Stimulated activated naive B cell treated with anti-CD40 and anti-IgM and Interleukin-4, amounts not matched to agents 10 μg/mL and 1 μg/mL and 100 μg/mL, for 72 hours (primary cell): ENCODE data around the gene MPPED2.

Source experiments
- ATAC-seq, 2 donors: fragments of 150-1000 bp; cut with Tn5 transposase; replicated peaks; 2 replicates each; pipeline ENCODE4 v1.10.0; 2021; ENCODE audit warnings: moderate library complexity in 1 of 2
- DNase-seq: peaks from one replicate; pipeline ENCODE4 v3.0.0; 2021
- H3K27ac Mint-ChIP-seq: one replicate; pipeline ENCODE4 v1.8.0; 2022; ENCODE audit warnings: mild to moderate bottlenecking, mixed read lengths
- H3K27me3 Mint-ChIP-seq, 2 donors: one replicate each; pipeline ENCODE4 v1.8.0; 2022; ENCODE audit warnings: mixed read lengths in 2 of 2
- H3K36me3 Mint-ChIP-seq, 2 donors: one replicate each; pipeline ENCODE4 v1.8.0; 2022; ENCODE audit warnings: mixed read lengths in 2 of 2, mild to moderate bottlenecking in 1 of 2
- H3K4me1 Mint-ChIP-seq, 2 donors: one replicate each; pipeline ENCODE4 v1.8.0; 2022; ENCODE audit warnings: mixed read lengths in 2 of 2, mild to moderate bottlenecking in 1 of 2
- H3K4me3 Mint-ChIP-seq, 2 donors: one replicate each; pipeline ENCODE4 v1.8.0; 2022; ENCODE audit warnings: mild to moderate bottlenecking in 2 of 2, mixed read lengths in 2 of 2, moderate library complexity in 1 of 2
- H3K9me3 Mint-ChIP-seq, 2 donors: one replicate each; pipeline ENCODE4 v1.8.0; 2022; ENCODE audit warnings: mixed read lengths in 2 of 2, mild to moderate bottlenecking in 1 of 2

MPPED2 gene

GRCh38 chr11:30585892-30586250, 282 bp downstream of the MPPED2 start:
- Mint-ChIP-seq H3K4me3 (peak overlapping the region; percentile 72 to 89), H3K27ac (peak overlapping the region; percentile 62), H3K9me3 (no peaks in the 10 kb centered on the region), H3K36me3 (peaks cover 0 to 3% of the 10 kb centered on the region in 2 donors), H3K27me3 (peaks cover 33 to 37% of the 10 kb centered on the region in 2 donors), H3K4me1 (peaks cover 9 to 29% of the 10 kb centered on the region in 2 donors)
- no peak for DNase-seq
- ATAC-seq, result peak; percentile 35 to 46

DNA sequence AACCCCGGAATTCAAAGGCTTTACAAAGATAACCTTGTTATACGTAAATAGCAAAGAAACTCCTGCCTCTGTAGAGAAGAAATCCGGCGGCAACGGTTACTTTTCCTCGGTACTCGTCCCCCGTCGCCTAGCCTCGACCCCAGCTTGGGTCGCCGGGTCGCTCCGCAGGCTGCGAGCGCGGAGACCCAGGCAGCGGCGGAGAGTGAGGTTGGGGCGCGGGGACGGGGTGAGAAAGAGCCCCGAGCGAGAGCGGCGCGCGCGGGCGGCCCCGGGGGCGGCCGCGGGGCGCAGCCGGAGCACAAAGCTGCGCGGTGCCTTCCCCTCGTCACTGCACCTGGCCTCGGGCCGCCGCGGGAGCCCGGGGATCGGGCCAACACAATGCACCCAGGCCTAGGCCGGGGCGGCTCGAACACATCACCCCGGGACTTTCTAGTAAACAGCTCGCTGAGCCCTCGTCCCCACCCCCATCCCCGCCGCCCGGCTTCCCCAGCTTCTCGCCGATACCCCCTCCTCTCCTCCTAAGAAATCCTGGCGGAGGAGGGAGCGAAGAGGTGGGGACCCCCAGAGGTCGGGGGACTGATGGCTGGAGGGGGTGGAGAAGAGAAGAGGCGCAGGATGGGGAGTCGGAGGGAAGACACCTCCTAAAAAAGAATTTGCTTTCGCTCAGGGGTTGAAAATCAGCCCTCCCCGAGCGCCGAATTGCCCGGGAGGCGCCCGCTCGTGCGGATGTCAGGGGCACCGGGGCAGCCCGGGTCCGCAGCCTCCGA, 845 bp downstream of the MPPED2 start:
- H3K27me3 Mint-ChIP-seq, result peaks cover 33 to 37% of the 10 kb centered on the region in 2 donors

GRCh38 chr11:30583476-30584280, 2.5 kb downstream of the MPPED2 start:
- no peak for ATAC-seq

More for the DNA sequence above, 845 bp downstream of the MPPED2 start:
- DNase-seq, result peak; percentile 21
- no peaks in the 10 kb centered on the region for H3K9me3 Mint-ChIP-seq
- peaks cover 9 to 29% of the 10 kb centered on the region in 2 donors for H3K4me1 Mint-ChIP-seq
- ATAC-seq, result peak; percentile 70 to 72
- H3K4me3 Mint-ChIP-seq, result peak overlapping the region; percentile 85 to 89
- peaks cover 0 to 3% of the 10 kb centered on the region in 2 donors for H3K36me3 Mint-ChIP-seq
- no peak overlapping the region for H3K27ac Mint-ChIP-seq

GRCh38 chr11:30582726-30583125, 3.4 kb downstream of the MPPED2 start:
- peaks cover 0 to 2% of the 10 kb centered on the region in 2 donors for H3K9me3 Mint-ChIP-seq
- H3K27ac Mint-ChIP-seq, result no peak overlapping the region
- H3K27me3 Mint-ChIP-seq, result peaks cover 33 to 37% of the 10 kb centered on the region in 2 donors
- ATAC-seq (no peak), DNase-seq (no peak)
- peaks cover 3 to 4% of the 10 kb centered on the region in 2 donors for H3K36me3 Mint-ChIP-seq
- H3K4me1 Mint-ChIP-seq, result peaks cover 9 to 39% of the 10 kb centered on the region in 2 donors
- H3K4me3 Mint-ChIP-seq, result no peak overlapping the region

More at GRCh38 chr11:30583476-30584280, 2.5 kb downstream of the MPPED2 start:
- Mint-ChIP-seq H3K27ac (no peak overlapping the region), H3K4me1 (peaks cover 9 to 39% of the 10 kb centered on the region in 2 donors), H3K27me3 (peaks cover 29 to 37% of the 10 kb centered on the region in 2 donors), H3K4me3 (peak overlapping the region; percentile 85 to 89), H3K9me3 (no peaks in the 10 kb centered on the region), H3K36me3 (peaks cover 0 to 3% of the 10 kb centered on the region in 2 donors)
- DNase-seq, result no peak

DNA sequence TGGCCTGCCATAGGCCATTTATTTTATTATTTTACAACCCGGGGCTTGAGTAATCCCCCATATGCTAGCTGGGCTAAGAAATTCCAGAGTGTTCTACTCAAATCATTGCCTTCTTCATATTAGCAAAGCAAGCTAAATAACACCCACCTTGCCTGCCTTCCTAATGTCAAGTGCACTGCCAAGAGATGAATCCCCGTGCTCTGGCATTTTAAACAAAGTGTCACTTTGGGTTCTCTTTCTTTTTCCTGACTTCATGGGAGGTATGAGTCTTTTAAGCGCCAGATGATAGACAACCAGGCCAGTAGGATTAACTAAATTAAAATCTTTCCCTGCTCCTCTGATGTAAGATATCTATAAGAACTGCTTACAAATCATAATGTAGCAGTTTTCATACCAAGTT, 4.5 kb downstream of the MPPED2 start:
- Mint-ChIP-seq H3K27me3 (peaks cover 25 to 27% of the 10 kb centered on the region in 2 donors), H3K36me3 (peaks cover 3 to 4% of the 10 kb centered on the region in 2 donors), H3K4me3 (no peak overlapping the region), H3K27ac (no peak overlapping the region), H3K9me3 (peaks cover 0 to 2% of the 10 kb centered on the region in 2 donors), H3K4me1 (peaks cover 7 to 31% of the 10 kb centered on the region in 2 donors)
- no peak for ATAC-seq
- DNase-seq, result no peak

DNA sequence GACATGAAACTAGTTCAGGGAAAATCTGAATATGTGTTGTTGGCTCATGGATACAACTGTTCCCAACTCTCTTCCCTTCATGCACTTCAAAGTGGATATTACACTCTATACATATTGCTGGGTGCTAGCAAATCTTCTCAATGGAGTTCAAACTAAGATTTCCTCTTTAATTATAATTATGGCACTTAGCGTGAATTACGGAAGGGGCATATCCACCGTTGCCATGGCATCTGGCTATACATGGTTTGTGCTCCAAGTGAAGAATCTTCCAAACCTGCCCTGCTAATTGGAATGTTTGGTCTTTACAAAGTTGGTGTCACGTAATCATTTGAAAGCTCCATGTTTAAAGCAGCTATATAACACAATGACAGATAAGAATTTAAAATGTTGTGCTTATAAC, 5.6 kb downstream of the MPPED2 start:
- peaks cover 3 to 4% of the 10 kb centered on the region in 2 donors for H3K36me3 Mint-ChIP-seq
- H3K27ac Mint-ChIP-seq, result no peak overlapping the region
- no peak for DNase-seq
- H3K4me3 Mint-ChIP-seq, result no peak overlapping the region
- peaks cover 7 to 29% of the 10 kb centered on the region in 2 donors for H3K4me1 Mint-ChIP-seq
- H3K27me3 Mint-ChIP-seq, result peaks cover 23% of the 10 kb centered on the region in 2 donors
- no peak for ATAC-seq
- H3K9me3 Mint-ChIP-seq, result peaks cover 0 to 2% of the 10 kb centered on the region in 2 donors

- peaks cover 19 to 20% of the 10 kb centered on the region in 2 donors for H3K27me3 Mint-ChIP-seq
- no peak overlapping the region for H3K4me3 Mint-ChIP-seq
- peaks cover 3 to 4% of the 10 kb centered on the region in 2 donors for H3K36me3 Mint-ChIP-seq
- H3K27ac Mint-ChIP-seq, result no peak overlapping the region
- ATAC-seq (no peak), DNase-seq (no peak)
- peaks cover 0 to 2% of the 10 kb centered on the region in 2 donors for H3K9me3 Mint-ChIP-seq
- peaks cover 7 to 27% of the 10 kb centered on the region in 2 donors for H3K4me1 Mint-ChIP-seq
Measured at GRCh38 chr11:30579415-30580175, 6.6 kb downstream of the MPPED2 start.

DNA sequence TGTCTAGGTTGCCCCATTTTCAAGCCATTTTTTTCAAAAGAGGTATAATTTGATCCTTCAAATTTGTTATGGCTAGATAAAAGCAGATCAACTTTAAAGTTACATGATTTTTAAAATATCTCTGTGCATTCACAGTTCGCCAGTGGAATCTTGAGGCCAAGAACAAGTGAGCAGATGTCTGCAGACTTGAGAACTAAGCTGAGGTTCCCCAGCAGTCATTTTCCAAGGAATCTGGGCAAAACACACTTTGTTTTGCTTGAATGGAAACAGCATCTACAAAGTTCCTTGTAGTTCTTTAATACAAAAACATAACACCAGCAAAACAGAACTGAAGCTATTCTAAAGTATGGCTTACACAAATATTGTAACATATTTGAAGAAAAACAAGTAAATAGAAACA, 7.7 kb downstream of the MPPED2 start:
- Mint-ChIP-seq H3K36me3 (peaks cover 0 to 4% of the 10 kb centered on the region in 2 donors), H3K27me3 (peaks cover 7 to 8% of the 10 kb centered on the region in 2 donors), H3K9me3 (peaks cover 0 to 2% of the 10 kb centered on the region in 2 donors), H3K4me3 (no peak overlapping the region), H3K27ac (no peak overlapping the region), H3K4me1 (peaks cover 0 to 15% of the 10 kb centered on the region in 2 donors)
- no peak for ATAC-seq
- no peak for DNase-seq

GRCh38 chr11:30573951-30574350, 12.2 kb downstream of the MPPED2 start:
- Mint-ChIP-seq H3K9me3 (peaks cover 0 to 2% of the 10 kb centered on the region in 2 donors), H3K36me3 (peaks cover 0 to 4% of the 10 kb centered on the region in 2 donors), H3K27ac (no peak overlapping the region), H3K27me3 (peaks cover 0 to 4% of the 10 kb centered on the region in 2 donors), H3K4me1 (peaks cover 0 to under 1% of the 10 kb centered on the region in 2 donors), H3K4me3 (no peak overlapping the region)
- no peak for ATAC-seq
- no peak for DNase-seq

DNA sequence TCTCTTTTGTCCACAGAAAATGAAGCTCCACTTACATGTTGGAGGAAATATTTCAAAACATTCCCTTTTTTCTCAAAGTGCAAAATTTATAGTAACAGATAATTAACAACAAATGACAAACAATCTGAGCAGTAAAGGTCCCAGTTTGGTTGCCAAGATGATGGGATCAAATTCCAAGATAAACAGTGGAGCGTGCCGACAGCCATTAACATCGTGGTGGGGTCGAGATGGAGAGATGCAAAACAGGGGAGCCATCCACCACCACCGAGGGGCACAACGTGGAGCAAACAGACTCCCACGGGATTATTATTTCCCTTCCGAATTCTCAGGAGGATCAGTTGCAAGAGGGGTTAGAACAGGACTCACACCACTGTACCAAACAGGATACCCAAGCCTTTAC, 17.2 kb downstream of the MPPED2 start:
- ATAC-seq (no peak), DNase-seq (no peak)
- H3K9me3 Mint-ChIP-seq, result no peaks in the 10 kb centered on the region
- H3K4me3 Mint-ChIP-seq, result no peak overlapping the region
- H3K36me3 Mint-ChIP-seq, result no peaks in the 10 kb centered on the region
- H3K27me3 Mint-ChIP-seq, result no peaks in the 10 kb centered on the region
- H3K4me1 Mint-ChIP-seq, result no peaks in the 10 kb centered on the region
- H3K27ac Mint-ChIP-seq, result no peak overlapping the region

DNA sequence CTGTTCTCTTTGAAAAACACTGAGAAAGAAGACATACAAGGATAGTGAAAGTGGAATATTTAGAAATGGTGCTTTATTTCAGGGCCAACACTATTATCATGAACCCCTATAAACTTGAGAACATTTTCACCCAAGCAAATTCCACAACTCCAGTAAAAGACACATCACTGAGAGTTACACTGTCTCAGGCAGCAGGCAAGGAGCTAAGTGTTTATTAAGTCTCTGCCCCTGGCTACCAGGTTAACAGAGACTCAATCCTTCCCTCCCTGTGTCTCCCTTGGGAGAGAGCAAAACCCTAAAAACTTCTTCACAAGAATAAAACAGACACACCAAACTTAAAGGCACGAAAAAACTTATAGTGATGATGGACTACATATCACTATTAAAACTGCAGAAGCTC, 18.5 kb downstream of the MPPED2 start:
- Mint-ChIP-seq H3K9me3 (no peaks in the 10 kb centered on the region), H3K27me3 (no peaks in the 10 kb centered on the region), H3K27ac (no peak overlapping the region), H3K36me3 (no peaks in the 10 kb centered on the region), H3K4me1 (no peaks in the 10 kb centered on the region), H3K4me3 (no peak overlapping the region)
- ATAC-seq (no peak), DNase-seq (no peak)

DNA sequence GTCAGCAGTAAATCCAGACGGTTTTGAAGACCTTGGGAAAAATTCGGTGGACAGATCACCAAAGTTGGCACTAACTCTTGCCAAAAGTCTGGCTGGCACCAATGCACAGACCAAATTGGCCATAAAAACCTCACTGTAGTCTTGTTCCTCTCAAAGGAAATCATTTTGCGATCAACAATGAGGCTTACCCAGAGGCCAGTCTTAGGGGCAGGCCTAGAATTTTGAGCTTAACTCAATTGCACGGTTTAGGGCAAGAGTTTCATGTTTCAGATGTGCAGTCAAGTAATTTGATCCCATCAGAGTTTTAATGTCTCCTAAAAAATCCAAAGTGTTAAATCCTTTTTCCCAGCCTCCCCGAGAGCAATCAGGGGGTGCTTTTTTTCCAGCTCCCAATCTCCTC, 19.0 kb downstream of the MPPED2 start:
- no peak overlapping the region for H3K4me3 Mint-ChIP-seq
- H3K27me3 Mint-ChIP-seq, result no peaks in the 10 kb centered on the region
- H3K36me3 Mint-ChIP-seq, result no peaks in the 10 kb centered on the region
- no peak for ATAC-seq
- DNase-seq, result no peak
- no peaks in the 10 kb centered on the region for H3K4me1 Mint-ChIP-seq
- no peak overlapping the region for H3K27ac Mint-ChIP-seq
- H3K9me3 Mint-ChIP-seq, result no peaks in the 10 kb centered on the region

- Mint-ChIP-seq H3K36me3 (no peaks in the 10 kb centered on the region), H3K27me3 (no peaks in the 10 kb centered on the region), H3K4me3 (no peak overlapping the region), H3K9me3 (no peaks in the 10 kb centered on the region), H3K27ac (no peak overlapping the region), H3K4me1 (no peaks in the 10 kb centered on the region)
- ATAC-seq (no peak), DNase-seq (no peak)
Measured at GRCh38 chr11:30566482-30566881, 19.7 kb downstream of the MPPED2 start.

DNA sequence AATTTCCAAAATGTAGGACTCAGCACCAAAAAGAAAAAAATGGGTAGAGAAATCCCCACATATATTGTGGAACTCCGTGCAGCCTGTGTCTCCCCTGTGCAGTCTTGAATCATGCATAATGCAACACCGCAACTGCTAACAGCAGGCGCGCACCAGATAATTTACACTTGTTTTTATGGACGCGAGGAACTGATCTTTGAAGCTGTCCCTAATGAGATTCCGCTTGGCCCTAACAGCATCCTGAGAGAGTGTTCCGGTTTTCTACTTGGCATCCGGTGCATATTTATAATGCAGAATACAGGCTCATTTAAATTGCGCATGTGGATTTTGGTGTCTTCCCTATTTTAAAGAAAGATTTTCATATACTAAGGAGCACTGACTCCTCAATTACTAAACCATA, 21.1 kb downstream of the MPPED2 start:
- H3K36me3 Mint-ChIP-seq, result no peaks in the 10 kb centered on the region
- no peak overlapping the region for H3K27ac Mint-ChIP-seq
- H3K4me3 Mint-ChIP-seq, result no peak overlapping the region
- no peaks in the 10 kb centered on the region for H3K27me3 Mint-ChIP-seq
- ATAC-seq (no peak), DNase-seq (no peak)
- H3K4me1 Mint-ChIP-seq, result peaks cover 3 to 4% of the 10 kb centered on the region in 2 donors
- H3K9me3 Mint-ChIP-seq, result no peaks in the 10 kb centered on the region
